Dedifferentiated amniotic fluid mesenchymal stem cell (primary cell): Measurements from ENCODE around the gene KCNB1.

Source experiments
- DNase-seq: peaks from one replicate; pipeline ENCODE4 v3.0.0-alpha.2; 2016; ENCODE audit errors: extremely low spot score

Gene KCNB1

DNA sequence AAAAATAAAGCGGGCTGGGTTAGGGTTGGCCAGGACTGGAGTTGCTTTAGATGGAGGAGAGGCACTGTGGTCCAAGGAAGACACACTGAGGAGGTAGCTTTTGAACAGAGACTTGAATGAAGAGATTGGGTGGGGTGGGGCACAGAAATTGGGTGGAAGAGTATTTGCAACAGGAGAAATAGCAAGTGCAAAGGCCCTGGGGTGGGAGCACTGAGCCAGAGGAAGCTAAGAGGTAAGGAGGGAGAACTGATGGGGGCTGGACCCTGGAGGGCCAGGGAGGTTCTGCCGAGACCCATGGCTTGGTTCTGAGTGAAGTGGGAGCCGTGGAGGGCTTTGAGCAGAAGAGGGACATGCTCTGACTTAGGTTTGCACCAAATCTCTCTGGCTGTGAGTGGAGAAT is 45.4 kb downstream of the KCNB1 start:
- no peak for DNase-seq

DNA sequence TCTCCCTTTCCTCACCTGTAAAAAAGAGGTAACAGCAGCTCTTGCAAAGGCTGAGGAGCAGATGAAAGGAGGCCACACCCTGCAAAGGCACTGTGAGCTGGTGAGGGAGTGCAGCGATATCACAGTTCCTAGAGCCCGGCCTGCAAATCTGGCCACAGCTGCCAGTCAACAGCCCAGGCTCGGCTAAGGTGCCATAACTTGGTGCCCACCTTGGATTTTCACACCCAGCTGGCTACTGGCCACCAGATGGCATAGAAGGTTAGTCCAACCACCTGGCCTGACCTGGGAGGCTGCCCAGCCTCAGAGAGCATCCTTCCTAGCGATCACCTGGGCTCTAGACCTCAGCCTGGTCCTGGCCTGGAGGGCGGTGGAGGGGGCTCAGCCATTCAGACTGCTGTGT is 46.8 kb downstream of the KCNB1 start:
- no peak for DNase-seq

DNA sequence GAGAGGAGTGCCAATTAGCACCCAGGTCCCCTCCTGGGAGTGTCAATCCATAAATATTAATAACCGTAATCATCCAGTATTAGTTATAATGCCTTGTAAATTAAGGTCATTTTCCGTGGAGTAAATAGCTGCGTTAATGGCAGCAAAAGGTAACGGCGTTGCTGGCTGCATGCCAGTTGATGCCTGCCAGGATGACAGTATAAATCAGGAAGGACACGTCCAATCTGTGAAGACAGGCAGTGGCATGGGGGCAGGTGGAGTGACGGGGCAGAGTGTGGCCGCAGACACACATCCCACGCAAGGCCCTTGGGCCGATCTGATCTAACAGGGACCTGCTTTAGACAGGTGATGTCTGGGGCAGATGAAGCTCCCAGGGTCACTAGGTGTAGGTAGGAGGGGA is 49.1 kb downstream of the KCNB1 start:
- DNase-seq, result no peak

DNA sequence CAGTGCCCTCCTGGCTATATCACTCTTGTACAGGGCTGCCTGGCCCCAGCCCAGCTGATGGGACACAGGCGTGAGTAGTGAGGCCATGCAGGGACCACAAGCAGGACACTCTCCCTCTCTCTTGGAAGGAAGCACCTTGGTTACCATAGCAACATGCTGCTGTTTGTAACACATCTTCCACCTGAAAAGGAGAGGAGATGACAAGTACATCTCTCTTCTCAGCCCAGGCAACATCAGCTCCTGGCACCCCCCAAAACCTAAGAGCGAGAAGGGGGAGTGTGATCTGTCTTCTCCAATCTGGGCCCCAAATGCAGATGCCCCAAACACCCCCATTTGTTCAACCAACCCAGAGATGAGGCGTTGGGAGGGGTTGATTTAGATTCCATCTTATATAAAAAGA is 49.9 kb downstream of the KCNB1 start:
- no peak for DNase-seq

DNA sequence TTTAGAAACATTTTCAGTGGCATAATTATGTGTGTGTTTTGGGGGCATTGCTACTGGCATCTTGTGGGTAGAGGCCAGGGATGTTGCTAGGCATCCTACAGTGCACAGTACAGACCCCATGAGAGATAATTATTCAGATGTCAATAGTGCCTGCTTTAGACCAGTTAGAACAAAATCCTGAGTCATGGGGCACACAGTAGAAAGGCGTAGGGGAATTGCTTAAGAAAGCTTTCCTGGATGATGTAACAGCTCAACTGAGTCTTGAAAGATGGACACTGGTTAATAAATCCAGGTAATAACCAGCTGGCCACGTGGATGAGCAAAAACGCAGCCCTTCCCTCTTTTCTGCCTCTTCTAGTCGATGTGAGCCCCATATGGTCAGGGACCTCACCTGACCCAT is 51.1 kb downstream of the KCNB1 start:
- no peak for DNase-seq

DNA sequence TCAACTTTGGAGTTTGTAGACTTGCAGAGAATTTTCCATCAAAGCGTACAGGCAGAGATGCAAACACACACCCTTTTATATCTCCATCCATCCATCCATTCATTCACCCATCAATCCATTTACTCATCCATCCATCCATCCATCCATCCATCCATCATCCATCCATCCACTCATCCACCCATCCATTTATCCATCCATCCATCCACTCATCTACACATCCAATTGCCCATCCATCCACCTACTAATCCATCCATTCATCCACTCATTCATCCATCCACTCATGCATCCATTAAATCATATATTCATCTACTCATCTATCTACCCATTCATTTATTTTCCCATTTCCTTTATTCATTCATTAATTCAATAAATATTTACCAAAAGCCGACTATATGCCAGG is 52.1 kb downstream of the KCNB1 start:
- DNase-seq, result no peak

DNA sequence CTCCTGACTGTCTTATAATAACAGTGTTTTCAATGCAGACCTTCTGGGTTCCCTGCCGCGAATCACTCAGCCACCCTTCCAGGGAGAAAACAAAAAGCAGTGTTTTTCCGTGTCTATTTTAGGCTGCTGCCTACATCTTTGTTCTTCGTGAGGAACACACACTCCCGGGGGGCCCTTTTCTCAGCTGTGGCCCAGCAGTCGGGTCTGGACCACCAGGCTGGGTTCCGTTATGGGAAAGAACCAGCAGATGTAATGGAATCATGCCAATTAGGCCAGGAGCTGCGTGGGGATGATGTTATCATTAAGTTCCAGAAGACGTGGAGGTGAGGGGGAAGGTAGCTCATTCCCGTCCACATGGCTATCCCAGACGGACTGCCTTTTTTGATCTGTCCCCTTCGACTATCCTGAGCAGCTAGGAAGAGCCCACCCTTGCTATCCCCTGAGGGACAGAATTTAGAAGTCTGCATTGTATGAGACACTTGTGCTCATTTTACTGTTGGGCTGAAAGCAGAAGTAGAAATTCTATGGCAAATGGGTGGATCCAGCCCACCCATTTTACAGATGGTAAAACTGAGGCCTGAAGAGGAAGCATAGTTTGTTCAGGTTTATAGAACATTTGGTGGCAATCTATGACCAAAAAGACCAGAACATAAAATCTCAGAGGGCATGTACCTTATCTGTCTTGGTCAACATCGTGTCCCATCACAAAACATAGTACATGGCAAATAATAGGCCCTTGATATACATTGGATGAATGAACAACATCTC is 54.5 kb downstream of the KCNB1 start:
- no peak for DNase-seq

DNA sequence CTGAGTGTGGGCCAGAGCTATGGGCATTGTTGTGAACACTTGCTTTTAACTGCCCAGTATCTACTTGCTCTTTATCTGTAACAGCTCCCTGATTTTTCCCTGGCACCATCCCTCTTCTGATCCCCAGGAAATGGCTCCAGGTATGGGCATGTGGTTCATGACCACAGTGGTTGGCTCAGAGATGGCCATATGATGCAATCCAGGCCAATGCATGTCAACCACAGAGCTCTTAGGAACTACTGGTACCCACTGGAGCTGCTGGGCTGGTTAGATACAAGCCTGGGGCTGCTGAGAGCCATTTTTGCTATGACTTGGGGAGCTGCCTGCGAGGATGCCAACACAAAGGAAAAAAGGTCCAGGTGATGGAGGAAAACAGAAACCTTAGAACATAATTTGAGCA is 55.6 kb downstream of the KCNB1 start:
- no peak for DNase-seq

DNA sequence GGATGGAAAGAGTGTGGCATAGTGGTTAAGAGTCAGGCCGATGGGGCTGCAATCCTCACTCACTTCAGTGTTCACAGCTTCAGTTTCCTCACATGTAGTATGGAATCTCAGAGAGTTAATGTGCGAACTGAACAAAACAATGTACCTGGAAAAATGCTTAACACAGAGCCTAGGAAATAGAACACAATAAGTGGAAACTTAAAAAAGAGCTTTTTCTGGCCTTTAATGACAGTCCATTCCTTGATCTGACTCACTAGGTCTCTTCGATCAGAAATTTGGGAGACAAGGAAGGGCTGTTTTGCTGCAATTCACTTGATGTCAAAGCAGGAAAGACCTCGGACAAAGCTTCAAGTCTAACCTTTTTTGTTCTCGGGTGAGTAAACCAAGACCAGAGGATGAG is 56.1 kb downstream of the KCNB1 start:
- DNase-seq, result no peak

DNA sequence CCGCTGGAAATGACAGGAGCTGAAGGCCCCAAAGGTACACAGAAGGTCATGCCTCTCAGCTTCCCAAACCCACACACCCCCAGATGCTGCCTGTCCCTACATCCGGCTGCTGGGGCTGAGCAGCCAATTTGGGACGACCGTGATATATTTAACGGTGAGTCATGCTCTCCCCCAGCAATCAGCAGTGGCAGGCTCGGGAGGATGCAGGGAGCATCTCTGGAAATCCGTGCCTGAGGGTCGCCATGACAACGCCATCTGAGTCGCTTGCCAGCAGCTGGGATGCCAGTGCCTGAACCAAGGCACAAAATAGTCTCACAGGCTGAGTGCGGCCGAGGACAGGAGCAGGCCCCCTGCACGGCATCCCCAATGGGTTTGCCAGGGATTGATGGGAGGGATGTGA is 57.9 kb downstream of the KCNB1 start:
- no peak for DNase-seq

DNA sequence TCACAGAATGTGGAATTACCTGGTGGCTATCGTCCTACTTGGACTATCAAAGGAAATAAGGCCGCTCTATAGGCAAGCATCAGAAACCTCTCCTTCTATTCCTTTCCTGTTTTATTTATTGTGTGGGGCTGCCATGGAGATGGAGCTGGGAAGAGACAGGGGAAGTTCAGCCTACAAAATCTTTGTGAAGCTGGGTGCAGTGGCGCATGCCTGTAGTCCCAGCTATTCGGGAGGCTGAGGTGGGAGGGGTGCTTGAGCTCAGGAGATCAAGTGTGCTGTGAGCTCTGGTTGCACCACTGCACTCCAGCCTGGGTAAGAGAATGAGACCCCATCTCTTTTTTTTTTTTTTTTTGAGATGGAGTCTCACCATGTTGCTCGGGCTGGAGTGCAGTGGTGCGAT is 60.3 kb downstream of the KCNB1 start:
- DNase-seq, result no peak

DNA sequence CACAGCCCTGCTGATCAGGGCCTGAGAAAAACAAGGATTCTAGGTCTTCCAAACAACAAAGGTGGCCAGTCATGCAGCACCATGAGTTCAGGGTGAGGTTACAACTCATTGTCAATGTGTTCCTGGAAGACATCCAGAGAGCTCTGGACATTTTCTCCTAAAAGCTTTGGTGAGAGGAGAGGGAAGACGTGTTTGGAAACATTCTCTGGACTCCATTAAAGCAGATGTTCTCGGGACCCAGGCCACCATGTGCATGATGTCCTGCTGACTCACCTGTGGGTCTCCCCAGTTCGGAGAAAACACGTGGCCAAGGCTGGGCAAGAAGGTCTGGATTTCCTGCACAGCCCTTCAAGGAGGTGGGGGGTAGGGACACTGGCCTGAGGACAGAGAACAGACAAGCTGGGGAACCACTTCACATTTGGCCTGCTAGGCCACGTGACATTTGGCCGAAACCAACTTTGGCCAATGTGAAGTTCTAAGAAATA is 61.6 kb downstream of the KCNB1 start:
- no peak for DNase-seq

DNA sequence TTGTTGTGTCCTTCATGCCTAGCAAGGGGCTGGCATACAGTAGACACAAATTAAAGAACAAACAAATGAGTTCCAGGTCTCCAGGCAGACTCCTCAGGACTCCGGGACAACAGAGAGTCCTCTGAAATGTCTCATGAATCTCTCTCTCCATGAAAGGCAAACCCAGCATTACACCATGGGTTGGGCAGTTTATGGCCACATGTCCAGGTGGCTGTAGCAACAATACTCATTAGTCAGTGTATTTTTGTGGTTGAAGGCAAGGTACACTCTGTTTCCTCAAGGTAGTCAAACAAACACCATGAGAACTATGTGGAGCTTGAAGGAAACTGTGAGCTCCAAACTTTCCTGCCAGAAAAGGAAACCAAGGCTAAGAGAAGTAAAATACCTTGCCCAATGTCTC is 62.2 kb downstream of the KCNB1 start:
- no peak for DNase-seq

DNA sequence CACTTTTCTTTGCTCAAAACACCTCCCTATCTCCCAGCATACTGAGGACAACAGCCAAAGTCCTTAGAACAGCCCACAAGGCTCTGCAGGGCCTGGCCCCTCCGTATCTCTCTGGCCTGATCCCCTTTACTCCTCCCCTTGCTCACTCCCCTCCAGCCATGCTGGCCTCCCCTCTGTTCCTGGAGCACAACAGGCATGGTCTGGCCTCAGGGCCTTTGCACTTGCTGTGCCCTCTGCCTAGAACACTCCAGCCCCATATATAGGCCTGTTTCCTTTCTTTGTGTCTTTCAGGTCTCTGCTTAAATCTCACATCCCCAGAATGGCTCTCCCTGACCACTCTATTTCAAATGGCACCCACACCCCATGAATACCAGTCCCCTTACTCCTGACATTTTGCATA is 62.7 kb downstream of the KCNB1 start:
- DNase-seq, result no peak

DNA sequence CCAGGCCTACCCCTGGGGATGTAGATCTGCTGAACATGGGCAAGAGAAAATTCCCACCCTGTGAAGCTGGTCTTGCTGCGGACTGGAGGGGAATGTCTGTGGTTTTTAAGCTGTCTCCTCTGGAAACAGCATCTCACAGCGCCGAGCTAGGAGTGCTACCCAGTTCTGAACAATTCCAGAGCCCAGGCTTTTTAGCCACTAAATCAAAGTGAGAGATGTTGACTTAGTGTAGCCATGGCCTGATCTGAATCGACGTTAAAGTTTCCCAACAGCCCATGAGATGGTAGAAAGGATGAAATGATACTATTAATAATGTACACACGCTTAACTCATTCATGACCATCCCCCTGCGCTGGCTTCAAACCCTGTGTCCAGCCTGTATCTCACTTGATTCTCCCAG is 63.7 kb downstream of the KCNB1 start:
- no peak for DNase-seq

DNA sequence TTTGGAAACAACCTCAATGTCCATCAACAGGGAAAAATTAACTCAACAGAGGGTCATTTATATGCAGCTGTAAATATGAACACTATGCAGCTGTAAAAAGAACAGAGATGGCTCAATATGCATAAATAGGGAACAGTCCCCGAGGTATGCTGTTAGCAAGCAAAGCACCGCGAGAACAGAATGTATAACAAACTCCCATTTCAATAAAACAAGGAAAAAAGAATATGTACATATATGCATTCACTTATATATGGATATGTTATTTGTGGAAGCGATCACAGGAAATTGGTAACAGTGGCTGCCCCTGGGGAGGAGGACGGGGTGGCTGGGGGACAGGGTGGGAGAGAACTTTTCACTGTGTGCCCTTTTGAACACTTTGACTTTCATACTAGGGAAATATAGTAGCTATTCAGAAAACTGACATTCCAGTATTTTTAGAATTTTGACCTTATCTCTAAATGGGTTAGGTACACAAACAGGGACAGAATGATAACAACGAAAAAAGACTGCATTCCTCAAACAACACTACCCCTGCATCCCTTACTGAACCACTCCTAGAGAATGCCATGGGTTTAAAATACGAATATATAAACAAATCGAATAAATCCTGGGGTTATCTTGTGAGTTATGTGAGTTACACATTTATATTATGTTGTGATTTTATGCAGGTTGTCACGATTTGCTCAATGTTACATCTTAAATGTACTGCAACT is 64.5 kb downstream of the KCNB1 start:
- DNase-seq, result no peak

DNA sequence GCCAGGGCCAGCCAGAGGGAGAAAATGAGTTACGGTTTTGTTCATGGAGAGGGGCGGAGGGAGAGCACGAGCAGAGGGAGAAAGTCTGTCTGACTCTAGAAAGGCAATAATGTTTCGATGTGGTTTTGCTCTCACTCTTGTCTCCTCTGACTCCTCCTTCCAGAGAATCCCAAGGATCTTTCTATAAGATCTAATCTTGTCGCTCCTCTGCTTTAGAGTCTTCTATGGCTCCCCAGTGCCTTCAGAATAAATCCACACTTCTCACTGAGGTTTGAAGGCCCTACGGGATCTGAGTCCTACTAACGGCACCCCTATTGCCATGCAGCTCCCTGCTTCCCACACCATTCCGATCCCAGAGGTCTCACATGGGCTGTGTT is 66.8 kb downstream of the KCNB1 start:
- DNase-seq, result no peak

DNA sequence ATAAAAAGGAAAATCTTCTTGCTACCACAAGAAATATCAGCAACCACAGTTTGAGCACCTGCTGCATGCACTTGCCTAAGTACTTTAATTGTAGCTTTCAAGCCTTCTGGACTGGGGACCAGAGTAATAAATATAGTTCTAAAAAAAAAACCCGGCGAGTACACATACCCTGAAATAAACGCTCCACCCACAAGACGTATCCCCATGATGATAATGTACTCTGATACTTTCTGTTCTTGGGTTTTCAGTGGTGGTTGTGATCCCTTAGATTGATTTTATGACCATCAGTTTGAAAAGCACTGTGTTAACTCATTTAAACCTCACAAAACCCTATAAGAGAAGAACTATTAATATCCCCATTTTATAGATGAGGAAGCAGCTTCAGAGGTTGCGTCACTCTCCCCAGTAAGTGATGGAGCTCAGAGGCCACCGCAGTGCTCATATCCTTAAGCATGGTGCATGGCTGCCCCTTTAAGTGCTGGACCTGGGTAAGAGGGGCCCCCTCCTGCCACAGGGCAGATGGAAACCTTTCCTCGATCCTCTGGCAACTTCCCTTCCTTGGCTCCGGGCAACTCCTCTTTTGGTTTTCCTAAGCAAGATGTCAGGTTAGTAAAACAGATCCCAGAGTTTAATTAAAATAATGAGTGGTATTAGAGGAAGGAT is 67.3 kb downstream of the KCNB1 start:
- no peak for DNase-seq

DNA sequence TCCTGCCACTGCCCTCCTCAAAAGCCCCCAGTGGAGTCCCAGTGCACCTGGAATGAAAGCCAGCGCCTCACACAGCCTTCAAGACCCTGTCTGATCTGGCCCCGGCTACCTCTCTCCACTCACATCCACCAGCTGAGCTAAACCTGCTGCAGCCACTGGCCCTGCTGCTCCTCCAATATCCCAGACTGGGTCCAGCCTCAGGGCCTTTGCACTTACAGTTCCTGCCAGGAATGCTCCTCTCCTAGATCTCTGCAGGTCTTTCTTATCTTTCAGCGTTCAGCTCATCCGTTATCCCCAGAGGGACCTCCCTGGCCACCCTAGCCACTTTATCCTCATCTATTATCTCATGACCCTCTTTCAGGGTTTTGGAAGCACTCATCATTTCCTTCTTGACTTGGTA is 68.8 kb downstream of the KCNB1 start:
- DNase-seq, result no peak

DNA sequence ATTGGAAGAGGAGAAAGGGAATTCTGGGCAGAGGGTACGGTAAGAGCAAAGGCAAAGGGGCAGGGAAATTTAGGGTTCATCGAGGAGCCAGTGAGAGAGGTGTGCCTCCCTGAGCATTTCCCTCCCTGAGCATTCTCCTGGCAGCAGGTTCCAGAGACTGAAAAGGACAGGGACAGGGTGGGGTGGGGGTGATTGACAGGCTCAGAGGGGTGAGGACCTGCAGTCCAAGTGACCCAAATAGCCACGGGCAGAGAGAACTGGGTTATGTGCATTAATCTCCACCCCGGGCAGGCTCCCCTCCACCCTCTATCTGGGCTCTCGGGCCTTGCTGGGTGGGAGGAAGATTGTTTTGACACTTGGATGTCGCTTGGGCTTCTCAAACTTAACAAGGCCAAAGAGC is 69.5 kb downstream of the KCNB1 start:
- no peak for DNase-seq

DNA sequence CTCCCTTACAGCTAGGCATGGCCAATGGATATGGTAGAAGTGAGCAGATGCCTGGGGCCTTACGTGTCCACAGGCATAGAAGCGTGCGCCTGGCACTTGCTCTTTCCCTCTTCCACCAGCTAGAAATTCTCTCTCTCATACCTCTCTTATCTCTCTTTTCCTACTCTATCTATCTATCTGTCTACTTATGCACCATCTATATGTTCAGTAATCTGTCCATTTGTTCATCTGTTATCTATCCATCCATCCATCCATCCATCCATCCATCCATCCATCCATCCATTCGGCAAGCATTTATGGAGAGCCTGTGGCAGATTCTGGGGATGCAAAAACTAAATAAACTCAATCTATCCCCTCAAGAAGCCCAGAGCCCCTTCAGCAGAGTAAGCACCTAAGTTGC is 70.2 kb downstream of the KCNB1 start:
- DNase-seq, result no peak

DNA sequence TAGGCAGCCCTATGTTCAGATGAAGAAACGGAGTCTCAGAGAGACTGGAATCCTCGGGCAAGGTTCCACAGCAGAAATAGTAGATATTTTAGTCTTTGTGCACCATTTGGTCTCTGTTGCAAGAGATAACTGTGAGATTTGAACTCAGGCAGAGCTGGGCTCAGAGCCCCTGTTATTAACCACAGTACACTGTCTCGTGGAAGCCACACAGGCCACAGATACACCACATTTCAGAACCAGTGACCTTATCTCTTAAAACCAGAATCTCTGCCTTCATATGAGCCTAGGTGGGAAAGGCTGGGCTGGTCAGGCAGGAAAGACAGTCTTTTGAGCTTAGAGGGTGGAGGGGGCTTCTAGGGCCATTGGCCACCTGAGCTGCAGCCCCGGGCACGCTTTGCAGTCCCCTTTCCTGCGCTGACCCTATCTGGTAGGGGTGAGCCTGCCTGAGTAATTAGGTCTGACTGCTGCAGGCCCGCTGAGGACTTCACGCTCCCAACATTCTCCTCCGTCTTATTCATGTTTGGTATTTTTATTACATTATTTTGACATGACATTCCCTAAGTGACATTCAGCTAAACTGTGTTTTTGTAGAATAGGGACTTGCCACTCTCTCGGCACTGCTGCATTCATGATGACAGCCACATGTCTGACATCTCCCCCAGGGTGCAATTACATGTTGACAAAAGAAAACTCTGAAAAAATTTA is 71.1 kb downstream of the KCNB1 start:
- DNase-seq, result no peak
